Activated naive CD8-positive, alpha-beta T cell treated with anti-CD3 and anti-CD28 coated beads, Interleukin-2, amount 10 ng/mL, durations not matched to agents 7 days and 5 days (primary cell): ENCODE measurements around the gene ARHGEF4. TPM values are rescaled to one million over a fixed set of nuclear protein-coding genes. Genes with fewer than 3 reads are reported as not detected.
"Not testable (repeated sequence)": the region's sequence is repeated elsewhere in the genome, so short reads cannot be mapped to it uniquely, and the experiment has no call there.

Experiments
- ATAC-seq: fragments of 150-1000 bp; cut with Tn5 transposase; one replicate; pipeline ENCODE4 v1.10.0; 2021; ENCODE audit warnings: low read depth, moderate library complexity
- POLR2A ChIA-PET: fragments of 350-600 bp; sonication (Branson Sonifier 250); formaldehyde crosslinking; loops from one replicate; lab custom pipeline; 2021; ENCODE audit warnings: antibody characterized with exemption; lab: Charles Lee
- DNase-seq: peaks from one replicate; pipeline ENCODE4 v3.0.0; 2021
- H3K27ac Mint-ChIP-seq: one replicate; pipeline ENCODE4 v1.8.0; 2022; ENCODE audit warnings: mild to moderate bottlenecking, mixed read lengths
- H3K27me3 Mint-ChIP-seq: one replicate; pipeline ENCODE4 v1.8.0; 2022; ENCODE audit warnings: mild to moderate bottlenecking, moderate library complexity, mixed read lengths
- H3K36me3 Mint-ChIP-seq: one replicate; pipeline ENCODE4 v1.8.0; 2021; ENCODE audit warnings: mild to moderate bottlenecking, mixed read lengths
- H3K4me1 Mint-ChIP-seq: one replicate; pipeline ENCODE4 v1.8.0; 2021; ENCODE audit warnings: mixed read lengths
- H3K4me3 Mint-ChIP-seq: one replicate; pipeline ENCODE4 v1.8.0; 2022; ENCODE audit warnings: mild to moderate bottlenecking, moderate library complexity, mixed read lengths
- H3K9me3 Mint-ChIP-seq: one replicate; pipeline ENCODE4 v1.8.0; 2021; ENCODE audit warnings: mixed read lengths
- total RNA-seq, 2 experiments: library from RNA; stranded (reverse); gene quantifications; one replicate each; pipeline ENCODE4 v1.2.3, GENCODE V29; 2021

ARHGEF4 gene
- total RNA-seq, 2 experiments from 2014 or later: 3.7 to 5.4 TPM

DNA sequence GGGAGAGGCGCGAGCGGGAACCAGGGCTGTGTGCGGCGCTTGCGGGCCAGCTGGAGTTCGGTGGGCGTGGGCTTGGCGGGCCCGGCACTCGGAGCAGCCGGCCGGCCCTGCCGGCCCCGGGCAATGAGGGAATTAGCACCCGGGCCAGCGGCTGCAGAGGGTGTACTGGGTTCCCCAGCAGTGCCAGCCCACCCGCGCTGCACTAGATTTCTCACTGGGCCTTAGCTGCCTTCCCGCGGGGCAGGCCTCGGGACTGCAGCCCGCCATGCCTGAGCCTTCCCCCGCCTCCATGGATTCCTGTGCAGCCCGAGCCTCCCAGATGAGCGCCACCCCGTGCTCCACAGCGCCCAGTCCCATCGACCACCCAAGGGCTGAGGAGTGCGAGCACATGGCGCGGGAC, 154.7 kb downstream of the ARHGEF4 start:
- not testable (repeated sequence) for H3K27ac Mint-ChIP-seq, H3K4me1 Mint-ChIP-seq, H3K4me3 Mint-ChIP-seq, DNase-seq, H3K9me3 Mint-ChIP-seq, ATAC-seq, H3K36me3 Mint-ChIP-seq
- POLR2A ChIA-PET: interaction anchor here (0.6 kb wide), 1 partner anchor 62 kb away, joined by 4 read pairs; no protein-coding TSS in a partner anchor
- peaks cover 18% of the 10 kb centered on the region for H3K27me3 Mint-ChIP-seq

- not testable (repeated sequence) for ATAC-seq, DNase-seq, H3K27ac Mint-ChIP-seq, H3K4me1 Mint-ChIP-seq, H3K4me3 Mint-ChIP-seq, H3K36me3 Mint-ChIP-seq, H3K9me3 Mint-ChIP-seq
- POLR2A ChIA-PET: interaction anchor here (0.6 kb wide), 1 partner anchor 62 kb away, joined by 4 read pairs; no protein-coding TSS in a partner anchor
- H3K27me3 Mint-ChIP-seq: peaks cover 18% of the 10 kb centered on the region
Observed at GRCh38 chr2:130992003-130992402, 155.3 kb downstream of the ARHGEF4 start.

GRCh38 chr2:130996691-130997090, 160.0 kb downstream of the ARHGEF4 start:
- no peaks in the 10 kb centered on the region for H3K36me3 Mint-ChIP-seq
- POLR2A ChIA-PET: no interaction called here
- H3K27me3 Mint-ChIP-seq: peaks cover 46% of the 10 kb centered on the region
- no peak overlapping the region for H3K27ac Mint-ChIP-seq
- no peaks in the 10 kb centered on the region for H3K9me3 Mint-ChIP-seq
- no peak overlapping the region for H3K4me3 Mint-ChIP-seq
- DNase-seq (no peak), ATAC-seq (no peak)
- H3K4me1 Mint-ChIP-seq: no peaks in the 10 kb centered on the region

DNA sequence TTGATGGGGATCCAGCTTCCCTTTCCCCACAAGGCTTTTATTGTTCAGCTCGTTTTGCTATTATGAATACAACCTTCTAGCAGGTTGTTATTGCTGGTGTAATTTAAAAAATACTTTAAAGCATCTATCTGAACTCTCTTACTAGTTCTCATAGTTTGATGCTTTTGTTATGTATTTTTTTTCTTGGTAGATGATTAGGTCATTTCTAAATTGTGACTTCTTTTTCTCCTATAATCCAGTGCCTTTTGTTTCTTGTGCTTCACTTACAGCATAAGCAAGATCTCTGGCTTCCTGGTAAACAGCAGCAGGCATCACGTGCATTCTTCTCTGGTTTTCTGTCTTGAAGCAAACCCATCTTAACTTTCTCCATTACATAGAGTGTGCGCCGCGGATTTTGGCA, 160.5 kb downstream of the ARHGEF4 start:
- H3K4me1 Mint-ChIP-seq: no peaks in the 10 kb centered on the region
- POLR2A ChIA-PET: no interaction called here
- DNase-seq (no peak), ATAC-seq (no peak)
- no peak overlapping the region for H3K4me3 Mint-ChIP-seq
- no peak overlapping the region for H3K27ac Mint-ChIP-seq
- H3K36me3 Mint-ChIP-seq: no peaks in the 10 kb centered on the region
- no peaks in the 10 kb centered on the region for H3K9me3 Mint-ChIP-seq
- H3K27me3 Mint-ChIP-seq: peaks cover 46% of the 10 kb centered on the region

GRCh38 chr2:130998561-130998960, 161.8 kb downstream of the ARHGEF4 start:
- DNase-seq (no peak), ATAC-seq (no peak)
- H3K27me3 Mint-ChIP-seq: peaks cover 46% of the 10 kb centered on the region
- POLR2A ChIA-PET: no interaction called here
- no peaks in the 10 kb centered on the region for H3K36me3 Mint-ChIP-seq
- no peak overlapping the region for H3K27ac Mint-ChIP-seq
- no peaks in the 10 kb centered on the region for H3K9me3 Mint-ChIP-seq
- H3K4me1 Mint-ChIP-seq: no peaks in the 10 kb centered on the region
- H3K4me3 Mint-ChIP-seq: no peak overlapping the region

- Mint-ChIP-seq H3K36me3 (peaks cover 2% of the 10 kb centered on the region), H3K9me3 (no peaks in the 10 kb centered on the region), H3K27ac (no peak overlapping the region), H3K4me3 (no peak overlapping the region), H3K27me3 (peaks cover 18% of the 10 kb centered on the region), H3K4me1 (peaks cover 8% of the 10 kb centered on the region)
- ATAC-seq: no peak
- POLR2A ChIA-PET: no interaction called here
- DNase-seq: no peak
Observed at GRCh38 chr2:131004446-131005209, 167.9 kb downstream of the ARHGEF4 start.

DNA sequence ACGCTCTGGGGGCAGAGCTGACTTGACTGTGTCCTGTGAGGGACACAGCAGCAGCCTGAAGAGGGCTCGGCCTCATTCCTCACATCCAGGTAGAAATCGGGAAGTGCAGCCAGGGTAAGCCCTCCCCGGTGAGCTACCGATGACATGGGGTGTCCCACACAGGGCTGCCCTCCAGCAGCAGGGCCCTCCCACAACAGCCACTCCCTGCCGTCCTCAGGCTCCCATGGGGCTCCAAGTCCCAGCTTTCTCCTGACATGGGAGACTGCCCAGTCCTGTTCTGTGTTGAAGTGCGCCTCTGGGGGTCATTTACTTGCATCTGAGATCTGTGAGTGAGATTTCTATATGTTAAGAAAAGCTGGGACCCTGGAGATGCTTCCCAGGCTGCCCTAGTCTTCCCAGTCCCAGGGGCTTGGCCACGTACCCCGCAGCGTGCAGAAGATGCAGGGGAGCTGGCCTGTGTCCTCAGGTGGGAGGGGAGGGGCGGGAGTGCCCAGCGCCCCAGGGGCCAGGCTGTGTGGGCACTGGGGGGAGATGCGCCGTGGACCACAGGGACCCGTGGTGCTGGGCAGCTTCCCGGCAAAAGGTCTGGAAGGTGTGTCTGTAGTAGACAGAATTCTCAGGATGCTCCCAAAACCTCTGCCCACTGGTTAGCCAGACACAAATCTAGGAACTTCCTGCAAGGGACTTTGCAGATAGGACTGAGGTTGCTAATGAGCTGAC, 168.7 kb downstream of the ARHGEF4 start:
- no peak for DNase-seq
- ATAC-seq: no peak
- no peaks in the 10 kb centered on the region for H3K9me3 Mint-ChIP-seq
- no peak overlapping the region for H3K4me3 Mint-ChIP-seq
- H3K4me1 Mint-ChIP-seq: peaks cover 15% of the 10 kb centered on the region
- H3K27ac Mint-ChIP-seq: no peak overlapping the region
- POLR2A ChIA-PET: no interaction called here
- H3K36me3 Mint-ChIP-seq: peaks cover 2% of the 10 kb centered on the region
- peaks cover 13% of the 10 kb centered on the region for H3K27me3 Mint-ChIP-seq

DNA sequence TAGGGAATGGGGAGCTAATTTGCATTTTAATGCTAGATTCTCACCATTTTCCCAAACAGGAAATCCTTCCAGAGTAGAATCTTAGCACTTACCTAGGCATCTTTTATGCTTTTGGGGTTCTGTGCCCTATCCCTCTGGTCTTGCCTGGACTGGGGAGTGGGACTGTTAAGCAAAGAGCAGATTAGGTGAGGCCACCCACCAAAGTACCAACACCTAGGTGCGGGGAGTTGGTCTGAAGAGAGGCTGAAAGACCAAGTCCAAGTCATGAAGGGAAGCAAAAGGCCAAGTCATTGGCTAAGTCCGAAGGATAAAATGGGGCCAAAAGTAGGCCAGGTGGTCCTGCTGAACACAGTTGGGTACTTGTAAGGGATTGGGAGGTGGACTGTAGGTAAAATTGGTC, 169.8 kb downstream of the ARHGEF4 start:
- H3K36me3 Mint-ChIP-seq: peaks cover 2% of the 10 kb centered on the region
- peaks cover 27% of the 10 kb centered on the region for H3K4me1 Mint-ChIP-seq
- DNase-seq (no peak), ATAC-seq (no peak)
- peaks cover 2% of the 10 kb centered on the region for H3K27me3 Mint-ChIP-seq
- no peak overlapping the region for H3K27ac Mint-ChIP-seq
- no peak overlapping the region for H3K4me3 Mint-ChIP-seq
- no peaks in the 10 kb centered on the region for H3K9me3 Mint-ChIP-seq
- POLR2A ChIA-PET: no interaction called here

GRCh38 chr2:131008967-131009366, 172.3 kb downstream of the ARHGEF4 start:
- Mint-ChIP-seq H3K27me3 (no peaks in the 10 kb centered on the region), H3K9me3 (no peaks in the 10 kb centered on the region), H3K4me3 (no peak overlapping the region), H3K36me3 (peaks cover 2% of the 10 kb centered on the region), H3K27ac (no peak overlapping the region), H3K4me1 (peaks cover 35% of the 10 kb centered on the region)
- POLR2A ChIA-PET: interaction anchor here (4.0 kb wide), 1 partner anchor 32 kb away, joined by 28 read pairs; no protein-coding TSS in a partner anchor
- no peak for DNase-seq
- no peak for ATAC-seq

DNA sequence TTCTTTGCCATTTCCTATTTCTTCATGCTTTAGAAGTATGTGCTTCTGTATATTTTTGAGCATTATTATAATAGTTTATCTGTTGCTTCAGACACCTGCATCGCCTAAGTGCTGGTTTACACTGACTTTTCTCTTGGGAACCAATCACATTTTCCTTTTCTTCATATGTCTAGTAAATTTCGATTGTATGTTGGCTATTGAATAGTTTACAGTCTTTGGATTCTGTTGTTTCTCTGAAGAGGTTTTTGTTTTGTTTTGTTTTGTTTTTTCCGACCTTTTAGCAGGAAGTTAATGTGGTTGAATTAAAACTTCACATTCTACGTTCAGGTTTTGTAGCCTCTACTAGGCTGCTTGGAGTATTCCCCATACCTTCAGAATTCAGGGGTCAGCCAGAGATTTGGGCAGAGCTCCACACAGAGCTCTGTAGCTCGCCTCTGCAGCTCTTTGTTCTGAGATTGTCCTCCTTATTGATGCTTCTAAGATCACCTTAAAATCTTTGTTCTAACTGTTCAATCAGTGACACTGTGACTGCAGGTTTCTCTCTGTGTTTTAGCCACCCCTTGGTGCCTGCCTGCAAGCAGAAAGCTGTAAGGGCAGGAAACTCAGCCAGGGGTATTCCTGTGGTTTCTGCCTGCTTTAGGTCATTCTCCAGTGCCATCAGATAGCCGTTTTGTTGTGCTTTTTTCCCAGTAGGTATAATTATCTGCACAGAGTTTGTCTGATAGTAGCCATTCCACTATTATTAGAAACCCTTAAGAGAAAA, 173.2 kb downstream of the ARHGEF4 start:
- Mint-ChIP-seq H3K36me3 (peaks cover 2% of the 10 kb centered on the region), H3K27me3 (peaks cover 4% of the 10 kb centered on the region), H3K9me3 (no peaks in the 10 kb centered on the region), H3K4me3 (peak overlapping the region; percentile 75), H3K4me1 (peaks cover 35% of the 10 kb centered on the region), H3K27ac (peak overlapping the region; percentile 96)
- no peak for DNase-seq
- ATAC-seq: peak; percentile 34
- POLR2A ChIA-PET: interaction anchor here (0.9 to 4.0 kb wide), 4 partner anchors 13 to 31 kb away, joined by 3 to 28 read pairs (median 4); no protein-coding TSS in a partner anchor

DNA sequence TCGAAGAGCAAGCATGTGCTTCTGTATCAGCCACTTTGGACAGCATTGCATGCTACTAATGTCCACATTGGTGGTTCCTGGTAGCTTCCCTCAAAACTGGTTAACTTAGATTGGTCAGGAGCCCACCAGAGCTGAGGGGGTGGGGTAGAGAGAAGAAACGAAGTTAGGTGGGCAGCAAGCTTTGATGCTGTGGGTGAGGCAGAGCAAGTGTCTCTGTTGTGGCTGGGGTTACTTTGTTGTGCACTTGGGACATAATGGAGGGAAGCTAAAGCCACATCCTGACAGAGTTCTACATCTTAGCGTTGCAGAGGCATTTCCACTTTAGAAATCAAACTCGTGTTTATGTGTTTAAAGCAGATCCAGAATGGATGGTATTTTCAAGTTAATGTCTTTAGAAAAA, 173.9 kb downstream of the ARHGEF4 start:
- POLR2A ChIA-PET: interaction anchor here (0.9 to 4.0 kb wide), 5 partner anchors 13 to 82 kb away, joined by 3 to 28 read pairs (median 3); no protein-coding TSS in a partner anchor
- Mint-ChIP-seq H3K4me3 (peak overlapping the region; percentile 75), H3K36me3 (peaks cover 2% of the 10 kb centered on the region), H3K27me3 (peaks cover 5% of the 10 kb centered on the region), H3K9me3 (no peaks in the 10 kb centered on the region), H3K4me1 (peaks cover 35% of the 10 kb centered on the region), H3K27ac (peak overlapping the region; percentile 96)
- ATAC-seq (peak; percentile 93), DNase-seq (peak; percentile 61)

GRCh38 chr2:131011486-131011885, 174.8 kb downstream of the ARHGEF4 start:
- peaks cover 38% of the 10 kb centered on the region for H3K4me1 Mint-ChIP-seq
- peak overlapping the region; percentile 96 for H3K27ac Mint-ChIP-seq
- no peaks in the 10 kb centered on the region for H3K9me3 Mint-ChIP-seq
- ATAC-seq: no peak
- POLR2A ChIA-PET: interaction anchor here (1.4 to 4.0 kb wide), 2 partner anchors 29 to 81 kb away, joined by 3 to 28 read pairs; no protein-coding TSS in a partner anchor
- peaks cover 2% of the 10 kb centered on the region for H3K36me3 Mint-ChIP-seq
- DNase-seq: no peak
- peaks cover 11% of the 10 kb centered on the region for H3K27me3 Mint-ChIP-seq
- H3K4me3 Mint-ChIP-seq: no peak overlapping the region

- no peak overlapping the region for H3K27ac Mint-ChIP-seq
- ATAC-seq: no peak
- peaks cover 31% of the 10 kb centered on the region for H3K27me3 Mint-ChIP-seq
- H3K4me3 Mint-ChIP-seq: no peak overlapping the region
- peaks cover 2% of the 10 kb centered on the region for H3K36me3 Mint-ChIP-seq
- DNase-seq: no peak
- H3K9me3 Mint-ChIP-seq: no peaks in the 10 kb centered on the region
- peaks cover 34% of the 10 kb centered on the region for H3K4me1 Mint-ChIP-seq
- POLR2A ChIA-PET: no interaction called here
Observed at GRCh38 chr2:131014141-131014540, 177.4 kb downstream of the ARHGEF4 start.
